ENCODE measurements around the gene MAL. TPM values are rescaled to one million over a fixed set of nuclear protein-coding genes. Genes with fewer than 3 reads are reported as not detected.

Gene MAL
- polyA plus RNA-seq, 1 of the 3 experiments (the other 2 are of a cell fraction), result not detected

- POLR2A ChIA-PET, result no interaction called here
- CTCF ChIA-PET, result interaction anchor here (2.1 kb wide), 1 partner anchor 111 kb away, joined by 5 read pairs; no protein-coding TSS in a partner anchor
- WGBS (ENCODE audit: low lambda C conversion rate), result 36% methylated on average over 1 of the region's 5 CpGs
These were observed 21.2 kb upstream of the MAL start for GRCh38 chr2:95004287-95004686.

GRCh38 chr2:95004711-95005110 is 20.8 kb upstream of the MAL start:
- DNase-seq, result no peak
- H3K9me3 ChIP-seq, result no peaks in the 10 kb centered on the region
- 37% methylated on average over 8 of the region's 8 CpGs for WGBS (ENCODE audit: low lambda C conversion rate)
- H3K27me3 ChIP-seq (ENCODE audit: insufficient read depth), result peaks cover 31% of the 10 kb centered on the region
- no peaks in the 10 kb centered on the region for H4K20me1 ChIP-seq (ENCODE audit: insufficient read depth)
- H3K4me3 ChIP-seq (ENCODE audit: low read depth in 2 of 2, low read length in 1 of 2), result no peak overlapping the region
- no peaks in the 10 kb centered on the region for H3F3A ChIP-seq (replicated peaks; ENCODE audit: insufficient read depth)
- CTCF ChIA-PET, result no interaction called here
- no peak overlapping the region for H3K4me2 ChIP-seq
- H3K36me3 ChIP-seq (replicated peaks in 1 of 2; ENCODE audit: control insufficient read depth in 1 of 2, insufficient read depth in 2 of 2, low read length in 1 of 2), result no peaks in the 10 kb centered on the region
- no peaks in the 10 kb centered on the region; a peak in 1 of 4 replicates for H3K4me1 ChIP-seq (ENCODE audit: control insufficient read depth in 1 of 2, insufficient read depth in 2 of 2, low read depth in 1 of 2, low read length in 1 of 2)
- POLR2A ChIA-PET, result no interaction called here
- H3K79me2 ChIP-seq (ENCODE audit: insufficient read depth), result no peaks in the 10 kb centered on the region
- H3K9ac ChIP-seq, result no peak overlapping the region
- H2AFZ ChIP-seq (ENCODE audit: low read depth), result no peak overlapping the region
- no peak for TF ChIP-seq EP300 (IDR thresholded peaks at IDR 0.05; ENCODE audit: borderline replicate concordance in 1 of 2, low read depth in 1 of 2, low read length in 1 of 2)
- no peak for TF ChIP-seq FOXM1 (IDR thresholded peaks at IDR 0.05; ENCODE audit: low read depth)
- TF ChIP-seq NFIC (IDR thresholded peaks at IDR 0.05; ENCODE audit: borderline replicate concordance), result no peak
- TF ChIP-seq CTCF (IDR thresholded peaks at IDR 0.05), result no peak
- no peak for TF ChIP-seq IRF3 (IDR thresholded peaks at IDR 0.05; ENCODE audit: low read depth, low read length)
- no peak for TF ChIP-seq PBX3 (IDR thresholded peaks at IDR 0.05)
- H3K27ac ChIP-seq (ENCODE audit: low read depth in 2 of 2, low read length in 1 of 2), result no peak overlapping the region
- H3K9me2 ChIP-seq, result no peaks in the 10 kb centered on the region

More at GRCh38 chr2:95004287-95004686, 21.2 kb upstream of the MAL start:
- DNase-seq, result no peak
- Histone ChIP-seq H3K4me2 (no peak overlapping the region), H3K36me3 (replicated peaks in 1 of 2; ENCODE audit: control insufficient read depth in 1 of 2, insufficient read depth in 2 of 2, low read length in 1 of 2) (no peaks in the 10 kb centered on the region), H3K9me2 (no peaks in the 10 kb centered on the region), H3K9me3 (no peaks in the 10 kb centered on the region), H3K79me2 (ENCODE audit: insufficient read depth) (no peaks in the 10 kb centered on the region), H3K4me1 (ENCODE audit: control insufficient read depth in 1 of 2, insufficient read depth in 2 of 2, low read depth in 1 of 2, low read length in 1 of 2) (no peaks in the 10 kb centered on the region; a peak in 1 of 4 replicates), H3K9ac (no peak overlapping the region), H4K20me1 (ENCODE audit: insufficient read depth) (no peaks in the 10 kb centered on the region), H3K27ac (ENCODE audit: low read depth in 2 of 2, low read length in 1 of 2) (no peak overlapping the region), H3K27me3 (ENCODE audit: insufficient read depth) (peaks cover 34% of the 10 kb centered on the region), H2AFZ (ENCODE audit: low read depth) (no peak overlapping the region), H3K4me3 (ENCODE audit: low read depth in 2 of 2, low read length in 1 of 2) (no peak overlapping the region), H3F3A (replicated peaks; ENCODE audit: insufficient read depth) (no peaks in the 10 kb centered on the region)
- TF ChIP-seq GATA2 (CRISPR knock-in tag; IDR thresholded peaks at IDR 0.05), result no peak
- no peak for TF ChIP-seq CHD2 (IDR thresholded peaks at IDR 0.05; ENCODE audit: low read length, partially characterized antibody)
- no peak for TF ChIP-seq MXI1 (IDR thresholded peaks at IDR 0.05; ENCODE audit: low read depth, low read length)

Data from SK-N-SH (cell line).